NB4 (cell line): ENCODE results near the gene OPRPN.

Source experiments
- DNase-seq: peaks from one replicate; pipeline ENCODE4 v3.0.0; 2010; ENCODE audit warnings: low read depth
- H3K4me3 ChIP-seq: one replicate; pipeline ENCODE4 v1.5.1; 2011; ENCODE audit warnings: mild to moderate bottlenecking, low read depth, low read length, moderate library complexity
- MYC ChIP-seq: IDR thresholded peaks from 2 replicates; pipeline ENCODE4 v1.6.1; 2011; ENCODE audit warnings: low read depth, low read length
- POLR2A ChIP-seq: IDR thresholded peaks from 2 replicates; pipeline ENCODE4 v1.6.1; 2011; ENCODE audit warnings: mild to moderate bottlenecking; ENCODE audit not compliant: insufficient read length; ENCODE audit errors: extremely low read depth
- TF ChIP-seq, protein P1 (sequence below): IDR thresholded peaks from one replicate; pipeline ENCODE4 v1.5.1; 2012; ENCODE audit warnings: low read depth, low read length
- TF ChIP-seq, protein P2 (sequence below): IDR thresholded peaks from 2 replicates; pipeline ENCODE4 v1.6.1; 2011; ENCODE audit warnings: low read depth, low read length

The OPRPN gene

DNA sequence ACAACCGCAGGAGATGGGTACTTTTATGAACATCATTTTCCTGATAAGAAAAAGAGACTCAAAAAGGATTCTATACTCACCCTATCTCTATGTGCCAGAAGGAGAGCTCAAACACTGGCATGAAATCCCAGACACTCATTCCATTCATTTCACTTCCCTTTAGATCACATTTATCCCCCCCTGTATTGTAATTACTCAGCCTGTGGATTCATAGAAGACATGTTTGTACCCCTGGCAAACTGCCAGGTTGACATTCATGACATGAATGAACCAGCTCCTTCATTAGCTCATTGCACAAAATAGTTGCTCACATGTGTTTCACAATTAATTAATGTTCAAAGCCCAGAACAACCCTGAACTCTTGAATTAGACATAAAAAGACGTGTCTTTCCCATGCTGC is 32.3 kb upstream of the OPRPN start:
- no peak overlapping the region for H3K4me3 ChIP-seq
- DNase-seq, result no peak
- TF ChIP-seq, protein P1, sequence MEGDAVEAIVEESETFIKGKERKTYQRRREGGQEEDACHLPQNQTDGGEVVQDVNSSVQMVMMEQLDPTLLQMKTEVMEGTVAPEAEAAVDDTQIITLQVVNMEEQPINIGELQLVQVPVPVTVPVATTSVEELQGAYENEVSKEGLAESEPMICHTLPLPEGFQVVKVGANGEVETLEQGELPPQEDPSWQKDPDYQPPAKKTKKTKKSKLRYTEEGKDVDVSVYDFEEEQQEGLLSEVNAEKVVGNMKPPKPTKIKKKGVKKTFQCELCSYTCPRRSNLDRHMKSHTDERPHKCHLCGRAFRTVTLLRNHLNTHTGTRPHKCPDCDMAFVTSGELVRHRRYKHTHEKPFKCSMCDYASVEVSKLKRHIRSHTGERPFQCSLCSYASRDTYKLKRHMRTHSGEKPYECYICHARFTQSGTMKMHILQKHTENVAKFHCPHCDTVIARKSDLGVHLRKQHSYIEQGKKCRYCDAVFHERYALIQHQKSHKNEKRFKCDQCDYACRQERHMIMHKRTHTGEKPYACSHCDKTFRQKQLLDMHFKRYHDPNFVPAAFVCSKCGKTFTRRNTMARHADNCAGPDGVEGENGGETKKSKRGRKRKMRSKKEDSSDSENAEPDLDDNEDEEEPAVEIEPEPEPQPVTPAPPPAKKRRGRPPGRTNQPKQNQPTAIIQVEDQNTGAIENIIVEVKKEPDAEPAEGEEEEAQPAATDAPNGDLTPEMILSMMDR, result no peak
- TF ChIP-seq POLR2A, result no peak
- TF ChIP-seq MYC, result no peak
- TF ChIP-seq, protein P2, sequence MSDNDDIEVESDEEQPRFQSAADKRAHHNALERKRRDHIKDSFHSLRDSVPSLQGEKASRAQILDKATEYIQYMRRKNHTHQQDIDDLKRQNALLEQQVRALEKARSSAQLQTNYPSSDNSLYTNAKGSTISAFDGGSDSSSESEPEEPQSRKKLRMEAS, result no peak

DNA sequence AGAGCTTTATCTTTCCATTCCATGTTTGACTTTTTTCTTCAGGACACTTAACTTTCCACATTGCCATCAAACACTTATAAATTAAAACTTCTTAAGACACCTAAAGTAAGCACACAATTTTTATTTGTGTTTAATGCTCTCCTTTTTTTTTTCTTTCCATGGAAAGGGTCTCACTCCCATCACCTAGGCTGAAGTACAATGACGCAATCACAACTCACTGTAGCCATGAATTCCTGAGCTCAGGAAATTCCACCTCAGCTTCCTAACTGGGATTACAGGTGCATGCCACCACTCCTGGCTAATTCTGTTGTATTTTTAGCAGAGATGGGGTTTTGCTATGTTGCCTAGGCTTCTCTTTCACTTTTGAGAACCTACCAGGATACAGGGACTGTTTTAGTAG is 29.9 kb upstream of the OPRPN start:
- no peak for DNase-seq
- TF ChIP-seq, protein P1, result no peak
- TF ChIP-seq MYC (no peak), POLR2A (no peak)
- TF ChIP-seq, protein P2, result no peak
- H3K4me3 ChIP-seq, result no peak overlapping the region

DNA sequence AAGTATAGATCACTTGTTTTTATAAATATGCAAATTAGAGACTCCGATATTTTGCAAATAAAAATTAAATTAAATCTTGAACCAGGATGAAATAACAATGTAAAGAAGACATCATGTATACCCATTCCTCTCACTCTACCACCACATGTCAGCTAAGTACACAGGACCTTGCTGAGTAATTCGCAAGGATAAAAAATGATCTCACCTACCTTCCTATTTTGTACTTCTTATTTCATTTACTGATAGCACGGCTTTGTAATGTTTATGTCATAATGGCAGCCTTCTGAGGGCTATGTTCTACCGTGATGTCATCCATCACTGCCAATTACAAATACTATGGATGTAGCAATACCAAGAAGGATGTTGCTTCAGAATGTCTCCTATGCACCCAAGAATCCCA is 25.8 kb upstream of the OPRPN start:
- DNase-seq, result no peak
- no peak for TF ChIP-seq MYC
- TF ChIP-seq, protein P1, result no peak
- no peak for TF ChIP-seq POLR2A
- TF ChIP-seq, protein P2, result no peak
- no peak overlapping the region for H3K4me3 ChIP-seq

DNA sequence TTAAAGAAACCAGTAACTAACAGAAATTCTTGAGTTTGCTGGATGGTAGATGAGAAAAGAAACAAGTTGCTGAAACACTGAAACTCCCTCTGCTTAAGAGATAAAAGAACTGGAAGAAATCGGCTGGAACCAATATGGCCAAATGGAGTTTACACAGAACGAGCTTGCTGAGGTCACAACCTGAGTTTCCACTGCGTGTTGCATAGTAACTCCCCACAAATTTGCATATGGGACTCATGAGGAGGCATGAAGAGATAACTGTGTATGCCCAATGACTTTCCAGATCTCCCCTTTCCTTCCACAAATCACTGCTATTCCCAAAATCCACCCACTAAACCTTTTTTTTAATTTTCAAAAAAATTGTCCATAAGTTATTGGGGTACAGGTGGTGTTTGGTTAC is 25.0 kb upstream of the OPRPN start:
- no peak overlapping the region for H3K4me3 ChIP-seq
- no peak for TF ChIP-seq MYC
- TF ChIP-seq, protein P2, result no peak
- no peak for TF ChIP-seq POLR2A
- TF ChIP-seq, protein P1, result no peak
- DNase-seq, result no peak

DNA sequence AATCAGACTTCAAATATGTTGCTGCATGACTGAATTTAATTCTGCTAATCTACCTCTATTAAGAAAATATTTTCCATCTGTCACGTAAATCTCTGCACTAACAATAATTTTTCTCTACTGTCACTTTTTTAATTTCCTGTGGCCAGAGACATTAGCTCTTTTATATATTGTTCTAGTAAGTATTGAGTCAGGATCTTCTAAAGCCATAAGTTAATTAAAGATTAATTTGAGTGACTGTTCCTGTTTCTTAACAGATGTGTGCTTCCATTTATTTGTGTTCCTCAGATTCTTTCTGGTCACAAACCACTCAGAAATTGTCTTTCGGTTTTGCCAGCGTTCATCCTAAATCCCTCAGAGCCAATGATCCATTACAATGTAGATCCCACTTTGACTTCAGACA is 17.2 kb upstream of the OPRPN start:
- H3K4me3 ChIP-seq, result no peak overlapping the region
- TF ChIP-seq, protein P1, result no peak
- TF ChIP-seq, protein P2, result no peak
- no peak for TF ChIP-seq POLR2A
- no peak for TF ChIP-seq MYC
- DNase-seq, result no peak
